ENCODE results near the gene ETV7.

GRCh38 chr6:36340618-36341454 lies 46.6 kb downstream of the ETV7 start:
- TF ChIP-seq ARNT (IDR thresholded peaks at IDR 0.05) (no peak), FOXM1 (IDR thresholded peaks at IDR 0.05; ENCODE audit: borderline replicate concordance) (no peak)

Measured in HEK293T (cell line).